ENCODE results near the gene PRKRIP1. TPM values are rescaled to one million over a fixed set of nuclear protein-coding genes. Genes with fewer than 3 reads are reported as not detected.

Gene PRKRIP1
- polyA plus RNA-seq, 1 donor (not counting 4 experiments of a cell fraction or from before 2014, with no cell fraction given), result 12.5 TPM

GRCh38 chr7:102390697-102391484 lies 5.3 kb upstream of the PRKRIP1 start:
- FAIRE-seq, result peak; percentile 13
- Histone ChIP-seq H3K36me3 (ENCODE audit: control insufficient read depth in 2 of 2, extremely low read depth in 1 of 2, insufficient read depth in 2 of 2, low read length in 2 of 2) (peaks cover 7 to 12% of the 10 kb centered on the region in 2 experiments), H4K20me1 (ENCODE audit: control insufficient read depth, extremely low read depth, insufficient read depth, low read length) (no peaks in the 10 kb centered on the region), H3K4me2 (ENCODE audit: control insufficient read depth, extremely low read depth, insufficient read depth, low read depth, low read length) (no peak overlapping the region), H3K9ac (ENCODE audit: control insufficient read depth, extremely low read depth, insufficient read depth, low read length) (no peak overlapping the region), H2AFZ (ENCODE audit: control insufficient read depth, low read length) (no peak overlapping the region), H3K4me3 (ENCODE audit: control insufficient read depth in 2 of 3, extremely low read depth in 1 of 3, insufficient read depth in 2 of 3, low read depth in 1 of 3, low read length in 3 of 3) (no peak overlapping the region), H3K27me3 (ENCODE audit: control insufficient read depth, extremely low read depth, insufficient read depth, low read length) (no peaks in the 10 kb centered on the region), H3K9me1 (ENCODE audit: control insufficient read depth, extremely low read depth, insufficient read depth, low read length) (no peaks in the 10 kb centered on the region), H3K4me1 (ENCODE audit: control insufficient read depth, extremely low read depth, insufficient read depth, low read length) (peaks cover 4% of the 10 kb centered on the region), H3K27ac (ENCODE audit: control insufficient read depth, insufficient read depth, low read length) (no peak overlapping the region), H3K79me2 (ENCODE audit: control insufficient read depth, insufficient read depth, low read length) (no peaks in the 10 kb centered on the region), H3K9me3 (ENCODE audit: control insufficient read depth, low read depth, low read length) (no peaks in the 10 kb centered on the region)
- peak; percentile 33 for DNase-seq (ENCODE audit: low read depth, low spot score)
- dilution Hi-C loops (cut with MboI; ENCODE audit: extremely low pct_ligation_motif_present, low sequenced_read_pairs), result no loop called here
- TF ChIP-seq CTCF (optimal IDR thresholded peaks at IDR 0.05 in 1 of 3, IDR thresholded peaks at IDR 0.05 in 1 of 3, conservative IDR thresholded peaks at IDR 0.05 in 1 of 3; ENCODE audit: extremely low read depth in 1 of 3, insufficient read depth in 2 of 3, low read length in 3 of 3), result peak; percentile 86 to 97 (median 88)
- TF ChIP-seq EZH2 (IDR thresholded peaks at IDR 0.05; ENCODE audit: low read length), result no peak

- Histone ChIP-seq H3K4me2 (ENCODE audit: control insufficient read depth, extremely low read depth, insufficient read depth, low read depth, low read length) (no peak overlapping the region), H3K79me2 (ENCODE audit: control insufficient read depth, insufficient read depth, low read length) (peaks cover 11% of the 10 kb centered on the region), H3K4me1 (ENCODE audit: control insufficient read depth, extremely low read depth, insufficient read depth, low read length) (peaks cover 6% of the 10 kb centered on the region), H3K36me3 (ENCODE audit: control insufficient read depth in 2 of 2, extremely low read depth in 1 of 2, insufficient read depth in 2 of 2, low read length in 2 of 2) (peaks cover 7 to 8% of the 10 kb centered on the region in 2 experiments), H3K27me3 (ENCODE audit: control insufficient read depth, extremely low read depth, insufficient read depth, low read length) (no peaks in the 10 kb centered on the region), H3K9ac (ENCODE audit: control insufficient read depth, extremely low read depth, insufficient read depth, low read length) (no peak overlapping the region), H3K9me3 (ENCODE audit: control insufficient read depth, low read depth, low read length) (no peaks in the 10 kb centered on the region), H3K4me3 (ENCODE audit: control insufficient read depth in 2 of 3, extremely low read depth in 1 of 3, insufficient read depth in 2 of 3, low read depth in 1 of 3, low read length in 3 of 3) (no peak overlapping the region), H3K27ac (ENCODE audit: control insufficient read depth, insufficient read depth, low read length) (no peak overlapping the region), H3K9me1 (ENCODE audit: control insufficient read depth, extremely low read depth, insufficient read depth, low read length) (no peaks in the 10 kb centered on the region), H4K20me1 (ENCODE audit: control insufficient read depth, extremely low read depth, insufficient read depth, low read length) (no peaks in the 10 kb centered on the region), H2AFZ (ENCODE audit: control insufficient read depth, low read length) (no peak overlapping the region)
- dilution Hi-C loops (cut with MboI; ENCODE audit: extremely low pct_ligation_motif_present, low sequenced_read_pairs), result no loop called here
- FAIRE-seq, result no peak
- DNase-seq (ENCODE audit: low read depth, low spot score), result no peak
- no peak for TF ChIP-seq EZH2 (IDR thresholded peaks at IDR 0.05; ENCODE audit: low read length)
- no peak for TF ChIP-seq CTCF (optimal IDR thresholded peaks at IDR 0.05 in 1 of 3, IDR thresholded peaks at IDR 0.05 in 1 of 3, conservative IDR thresholded peaks at IDR 0.05 in 1 of 3; ENCODE audit: extremely low read depth in 1 of 3, insufficient read depth in 2 of 3, low read length in 3 of 3)
Observed at GRCh38 chr7:102392330-102392729, 3.8 kb upstream of the PRKRIP1 start.
